Gastroesophageal sphincter (tissue), 3 donors: ENCODE data around the gene PRKAR2B.

Experiments used
- EP300 ChIP-seq: sonication (generic); formaldehyde crosslinking; IDR thresholded peaks from one replicate; pipeline ENCODE4 v1.6.1; 2017; ENCODE audit warnings: antibody characterized with exemption, mild to moderate bottlenecking
- POLR2A ChIP-seq, 2 donors: fragments of 450-650 bp; IDR thresholded peaks; one replicate each; pipeline ENCODE4 v1.6.1; 2017; ENCODE audit warnings: antibody characterized with exemption in 2 of 2, mild to moderate bottlenecking in 2 of 2, moderate library complexity in 1 of 2
- TF ChIP-seq, protein P1 (sequence below), 4 experiments: fragments of 200-600 bp in 2 of 4; fragments of 450-650 bp in 2 of 4; sonication (generic) in 1 of 4; IDR thresholded peaks; one replicate each; pipeline ENCODE4 v1.5.1; 2017 to 2019; ENCODE audit warnings: antibody characterized with exemption in 4 of 4, mild to moderate bottlenecking in 2 of 4, moderate library complexity in 2 of 4

GRCh38 chr7:107047902-107048782 lies 3.6 kb downstream of the PRKAR2B start:
- TF ChIP-seq, protein P1, sequence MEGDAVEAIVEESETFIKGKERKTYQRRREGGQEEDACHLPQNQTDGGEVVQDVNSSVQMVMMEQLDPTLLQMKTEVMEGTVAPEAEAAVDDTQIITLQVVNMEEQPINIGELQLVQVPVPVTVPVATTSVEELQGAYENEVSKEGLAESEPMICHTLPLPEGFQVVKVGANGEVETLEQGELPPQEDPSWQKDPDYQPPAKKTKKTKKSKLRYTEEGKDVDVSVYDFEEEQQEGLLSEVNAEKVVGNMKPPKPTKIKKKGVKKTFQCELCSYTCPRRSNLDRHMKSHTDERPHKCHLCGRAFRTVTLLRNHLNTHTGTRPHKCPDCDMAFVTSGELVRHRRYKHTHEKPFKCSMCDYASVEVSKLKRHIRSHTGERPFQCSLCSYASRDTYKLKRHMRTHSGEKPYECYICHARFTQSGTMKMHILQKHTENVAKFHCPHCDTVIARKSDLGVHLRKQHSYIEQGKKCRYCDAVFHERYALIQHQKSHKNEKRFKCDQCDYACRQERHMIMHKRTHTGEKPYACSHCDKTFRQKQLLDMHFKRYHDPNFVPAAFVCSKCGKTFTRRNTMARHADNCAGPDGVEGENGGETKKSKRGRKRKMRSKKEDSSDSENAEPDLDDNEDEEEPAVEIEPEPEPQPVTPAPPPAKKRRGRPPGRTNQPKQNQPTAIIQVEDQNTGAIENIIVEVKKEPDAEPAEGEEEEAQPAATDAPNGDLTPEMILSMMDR (IDR thresholded peaks at IDR 0.05), result no peak
- TF ChIP-seq POLR2A (IDR thresholded peaks at IDR 0.05) (no peak), EP300 (no peak)
